K562 (cell line): Measurements from ENCODE around the gene ACTL9. TPM values are rescaled to one million over a fixed set of nuclear protein-coding genes. Genes with fewer than 3 reads are reported as not detected.

ENCODE experiments used
- ATAC-seq: fragments of 200-7000 bp; cut with Tn5 transposase; 3 replicates; pipeline ENCODE4 v1.9.1; 2020; ENCODE audit warnings: moderate library complexity
- BruUV-seq: library from RNA; stranded (reverse); fragments of 400-500 nt; replicated peaks from 2 replicates; lab custom pipeline; 2021; lab: Mats Ljungman, UMichigan
- CTCF ChIA-PET: fragments of 300-600 bp; formaldehyde crosslinking; extraction: SDS; loops from one replicate; lab custom pipeline; 2021; ENCODE audit warnings: low intra/inter-chr PET ratio; lab: Yijun Ruan, JAX
- POLR2A ChIA-PET: fragments of 300-600, 350-650 bp; sonication (Branson Sonifier 250); formaldehyde crosslinking; extraction: SDS; loops from one replicate; lab custom pipeline; 2021; ENCODE audit warnings: antibody characterized with exemption, inconsistent platforms; lab: Yijun Ruan, JAX
- DNase-seq, 4 experiments: peaks; one replicate each; pipeline versions ENCODE4 v3.0.0 to v3.0.0-alpha.2; 2011 to 2018; ENCODE audit warnings: low spot score in 3 of 4, mixed read lengths in 3 of 4; ENCODE audit errors: extremely low read depth in 1 of 4
- FAIRE-seq: peaks from 2 replicates; lab custom pipeline; 2011; peaks lifted over from hg19 to GRCh38; lab: Jason Lieb, UNC
- H2AFZ ChIP-seq: 2 replicates; pipeline ENCODE4 v1.6.0; 2011; ENCODE audit warnings: low read depth, low read length, control low read depth, inconsistent platforms
- H3K27ac ChIP-seq: fragments of 200-600 bp; 3 replicates; pipeline ENCODE4 v1.8.0; 2011; ENCODE audit warnings: low read depth, mild to moderate bottlenecking, control low read depth, inconsistent platforms, low read length, moderate library complexity, mixed read lengths; ENCODE audit errors: extremely low read depth
- H3K27me3 ChIP-seq, 2 experiments: fragments of 300-600 bp in 1 of 2; 2 replicates in 1 of 2; 3 replicates in 1 of 2; pipeline versions ENCODE4 v1.6.0 to v1.8.0; 2011; ENCODE audit warnings: inconsistent platforms in 2 of 2, low read length in 2 of 2, mild to moderate bottlenecking in 1 of 2, mixed read lengths in 1 of 2, moderate library complexity in 1 of 2; ENCODE audit not compliant: control insufficient read depth in 2 of 2, insufficient read depth in 2 of 2
- H3K36me3 ChIP-seq: fragments of 300-600 bp; 3 replicates; pipeline ENCODE4 v1.8.0; 2011; ENCODE audit warnings: mild to moderate bottlenecking, low read length, inconsistent platforms; ENCODE audit not compliant: control insufficient read depth, insufficient read depth
- H3K4me1 ChIP-seq, 2 experiments: fragments of 200-600 bp in 1 of 2; replicated peaks in 1 of 2; 2 replicates in 1 of 2; 3 replicates in 1 of 2; pipeline versions ENCODE4 v1.5.1 to v1.8.0; 2011; ENCODE audit warnings: inconsistent platforms in 2 of 2, low read length in 2 of 2, mild to moderate bottlenecking in 1 of 2, mixed read lengths in 1 of 2, moderate library complexity in 1 of 2; ENCODE audit not compliant: control insufficient read depth in 2 of 2, insufficient read depth in 2 of 2
- H3K4me2 ChIP-seq: 2 replicates; pipeline ENCODE4 v1.6.1; 2011; ENCODE audit warnings: low read length, control low read depth, inconsistent platforms, mixed read lengths; ENCODE audit not compliant: insufficient read depth
- H3K4me3 ChIP-seq: fragments of 200-600 bp; sonication (generic), shearing (Covaris generic); 2 replicates; pipeline ENCODE4 v1.5.1; 2016; ENCODE audit warnings: control low read depth, inconsistent platforms
- H3K79me2 ChIP-seq: fragments of 200-600 bp; 3 replicates; pipeline ENCODE4 v1.8.0; 2011; ENCODE audit warnings: low read length, inconsistent platforms; ENCODE audit not compliant: control insufficient read depth, insufficient read depth
- H3K9ac ChIP-seq, 2 experiments: 2 replicates each; pipeline versions ENCODE4 v1.6.0 to v1.6.1; 2011; ENCODE audit warnings: low read depth in 2 of 2, low read length in 2 of 2, control low read depth in 1 of 2, inconsistent platforms in 1 of 2, mild to moderate bottlenecking in 1 of 2, mixed read lengths in 1 of 2; ENCODE audit not compliant: insufficient read depth in 1 of 2
- H3K9me1 ChIP-seq: one replicate; pipeline ENCODE4 v1.6.0; 2011; ENCODE audit warnings: inconsistent platforms, mild to moderate bottlenecking, low read length, moderate library complexity; ENCODE audit not compliant: control insufficient read depth, insufficient read depth
- H3K9me3 ChIP-seq: replicated peaks from 2 replicates; pipeline ENCODE4 v1.5.1; 2011; ENCODE audit warnings: low read depth, low read length, inconsistent platforms; ENCODE audit not compliant: control insufficient read depth, insufficient read depth
- H4K20me1 ChIP-seq: replicated peaks from 2 replicates; pipeline ENCODE4 v1.6.1; 2011; ENCODE audit warnings: low read length, inconsistent platforms, mixed read lengths; ENCODE audit not compliant: control insufficient read depth, insufficient read depth
- ATF7 ChIP-seq: fragments of 450-650 bp; IDR thresholded peaks from 2 replicates; pipeline ENCODE4 v1.7.1; 2014; ENCODE audit warnings: mild to moderate bottlenecking, moderate library complexity
- BCOR ChIP-seq: fragments of 450-650 bp; IDR thresholded peaks from 2 replicates; pipeline ENCODE4 v1.6.1; 2016
- MCM2 ChIP-seq: fragments of 450-650 bp; IDR thresholded peaks from 2 replicates; pipeline ENCODE4 v1.6.1; 2017; ENCODE audit warnings: low read depth, mild to moderate bottlenecking
- SMARCA5 ChIP-seq: fragments of 450-650 bp; IDR thresholded peaks from 2 replicates; pipeline ENCODE4 v1.6.1; 2016
- SP1 ChIP-seq: sonication (generic); formaldehyde crosslinking; IDR thresholded peaks from 2 replicates; pipeline ENCODE4 v1.8.1; 2022; ENCODE audit warnings: mild to moderate bottlenecking, missing genetic modification reagents
- ZFP36 ChIP-seq: fragments of 150-350 bp; IDR thresholded peaks from 2 replicates; pipeline ENCODE4 v1.6.1; 2018; ENCODE audit warnings: low read length, low read depth; ENCODE audit not compliant: partially characterized antibody
- ZNF3 ChIP-seq: fragments of 250-450 bp; sonication (Bioruptor Pico); IDR thresholded peaks from 2 replicates; pipeline ENCODE4 v1.5.0; 2021; ENCODE audit warnings: mild to moderate bottlenecking, moderate library complexity
- ZNF311 ChIP-seq: fragments of 250-450 bp; sonication (Bioruptor Pico); IDR thresholded peaks from 2 replicates; pipeline ENCODE4 v1.4.0; 2020; ENCODE audit warnings: mild to moderate bottlenecking, moderate library complexity
- WGBS: fragments of 100-300 bp; shearing (Covaris generic); methylation state at CpG from one replicate; pipeline ENCODE4 v1.1.6; 2016; ENCODE audit warnings: low coverage, mixed read lengths; ENCODE audit not compliant: insufficient coverage; ENCODE audit errors: missing lambda C conversion rate; 5-methylcytosine and 5-hydroxymethylcytosine counted together
- in situ Hi-C: fragments of 300-500 bp; cut with MboI; formaldehyde crosslinking; loops from 4 replicates; pipeline ENCODE4 v1.15.0; 2018; ENCODE audit warnings: inconsistent platforms, mixed read lengths
- intact Hi-C: fragments of 100-400 bp; cut with micrococcal nuclease; formaldehyde crosslinking; loops from 2 replicates; pipeline ENCODE4 v1.14.2; 2022
- polyA plus RNA-seq, 8 experiments: library from polyadenylated mRNA; depleted of rRNA in 4 of 8; stranded (reverse) in 5 of 8; unstranded in 3 of 8; fragments of >200 nt; fragmentation: Nextera tagmentation in 2 of 8; fragmentation: Illumina TruSeq in 1 of 8; extraction: Ambion mirVana in 2 of 8; extraction: Trizol in 1 of 8; gene quantifications; 2 replicates each; pipeline versions ENCODE4 v1.2.1 to v1.2.3, GENCODE V29; 2011 to 2014; ENCODE audit warnings: inconsistent platforms in 1 of 8, missing spikeins in 1 of 8
- total RNA-seq, 7 experiments: library from RNA; depleted of rRNA in 6 of 7; stranded (reverse); fragments of >200 nt in 6 of 7; fragmentation: Illumina TruSeq in 2 of 7; extraction: Trizol in 2 of 7; gene quantifications; 2 replicates each; pipeline versions ENCODE4 v1.2.1 to v1.2.3, GENCODE V29; 2011 to 2021; ENCODE audit warnings: low replicate concordance in 1 of 7
- TF ChIP-seq, protein P1 (sequence below): sonication (generic); formaldehyde crosslinking; IDR thresholded peaks from 2 replicates; pipeline ENCODE4 v1.8.1; 2022; ENCODE audit warnings: missing genetic modification reagents

ACTL9 gene
- total and polyA plus RNA-seq, 9 of the 15 experiments (the other 6 are each of a cell fraction or from before 2014, with no cell fraction given) = not detected

- TF ChIP-seq, protein P1, sequence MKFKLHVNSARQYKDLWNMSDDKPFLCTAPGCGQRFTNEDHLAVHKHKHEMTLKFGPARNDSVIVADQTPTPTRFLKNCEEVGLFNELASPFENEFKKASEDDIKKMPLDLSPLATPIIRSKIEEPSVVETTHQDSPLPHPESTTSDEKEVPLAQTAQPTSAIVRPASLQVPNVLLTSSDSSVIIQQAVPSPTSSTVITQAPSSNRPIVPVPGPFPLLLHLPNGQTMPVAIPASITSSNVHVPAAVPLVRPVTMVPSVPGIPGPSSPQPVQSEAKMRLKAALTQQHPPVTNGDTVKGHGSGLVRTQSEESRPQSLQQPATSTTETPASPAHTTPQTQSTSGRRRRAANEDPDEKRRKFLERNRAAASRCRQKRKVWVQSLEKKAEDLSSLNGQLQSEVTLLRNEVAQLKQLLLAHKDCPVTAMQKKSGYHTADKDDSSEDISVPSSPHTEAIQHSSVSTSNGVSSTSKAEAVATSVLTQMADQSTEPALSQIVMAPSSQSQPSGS (CRISPR knock-in tag) = no peak
Observed at GRCh38 chr19:8688930-8689329, 9.7 kb downstream of the ACTL9 start (continued).

GRCh38 chr19:8686549-8686948, 12.0 kb downstream of the ACTL9 start:
- Histone ChIP-seq H3K27me3 (no peaks in the 10 kb centered on the region), H3K9ac (no peak overlapping the region), H4K20me1 (no peaks in the 10 kb centered on the region), H3K4me2 (no peak overlapping the region), H3K79me2 (no peaks in the 10 kb centered on the region), H3K4me3 (no peak overlapping the region), H2AFZ (no peak overlapping the region), H3K27ac (no peak overlapping the region), H3K4me1 (peaks cover 0 to 6% of the 10 kb centered on the region in 2 experiments; a peak in 3 of 5 replicates), H3K9me1 (no peaks in the 10 kb centered on the region), H3K9me3 (no peaks in the 10 kb centered on the region), H3K36me3 (no peaks in the 10 kb centered on the region)
- no peak for ATAC-seq
- POLR2A ChIA-PET = no interaction called here
- BruUV-seq = no TSS peak
- in situ Hi-C loops = no loop called here
- no peak for FAIRE-seq
- peak; percentile 82 for TF ChIP-seq ZNF311 (CRISPR knock-in tag)
- peak; percentile 70 for TF ChIP-seq ZFP36
- peak; percentile 95 for TF ChIP-seq ZNF3 (CRISPR knock-in tag)
- no peak for TF ChIP-seq SP1 (CRISPR knock-in tag)
- TF ChIP-seq SMARCA5 = peak; percentile 37; the same call in 1 of the 2 replicates
- TF ChIP-seq ATF7 = no peak
- peak; percentile 27; the same call in 1 of the 2 replicates for TF ChIP-seq BCOR
- no peak for TF ChIP-seq MCM2
- CTCF ChIA-PET = no interaction called here
- intact Hi-C loops = no loop called here
- no peak for DNase-seq
- 4% methylated on average over 5 of the region's 5 CpGs for WGBS
